ENCODE data around the gene STARD5. TPM values are rescaled to one million over a fixed set of nuclear protein-coding genes. Genes with fewer than 3 reads are reported as not detected.
A peak's percentile ranks its signal among the peaks of the same experiment; 100 is the strongest.

The STARD5 gene
- total RNA-seq, 5 donors from 2014 or later (not counting 1 experiment from before 2014, with no cell fraction given): 5.8 to 8.5 (median 7.3) TPM

GRCh38 chr15:81280696-81281455, 43.1 kb downstream of the STARD5 start:
- Histone ChIP-seq H3K27ac (ENCODE audit: low read length) (no peak overlapping the region), H3K4me3 (ENCODE audit: control insufficient read depth in 1 of 2, extremely low read depth in 1 of 2, low read length in 1 of 2) (peak overlapping the region in 1 of 2 donors; percentile 3), H3K27me3 (replicated peaks in 1 of 2; ENCODE audit: control insufficient read depth in 2 of 2, extremely low read depth in 1 of 2, insufficient read depth in 2 of 2, low read length in 1 of 2) (no peaks in the 10 kb centered on the region), H3K4me1 (ENCODE audit: control insufficient read depth in 1 of 2, extremely low read depth in 1 of 2, insufficient read depth in 2 of 2, low read length in 2 of 2) (peaks cover 43 to 61% of the 10 kb centered on the region in 2 experiments), H3K36me3 (ENCODE audit: control insufficient read depth in 2 of 2, extremely low read depth in 1 of 2, insufficient read depth in 1 of 2, low read length in 1 of 2) (no peaks in the 10 kb centered on the region), H3K9me3 (no peaks in the 10 kb centered on the region)
- H3K27ac Mint-ChIP-seq: peak overlapping the region; percentile 55 to 83
- H3K4me1 Mint-ChIP-seq: peaks cover 75 to 77% (median 76%) of the 10 kb centered on the region in 3 donors
- DNase-seq (no peak), ATAC-seq (replicated peaks in 1 of 4) (peak in 1 of 4 experiments; percentile 22)
- H3K4me3 Mint-ChIP-seq: peak overlapping the region in 1 of 3 donors; percentile 57
- POLR2A ChIA-PET: interaction anchor here in 1 of 2 donors (1.1 kb wide), 1 partner anchor 12 kb away, joined by 4 read pairs; no protein-coding TSS in a partner anchor
- H3K36me3 Mint-ChIP-seq: peaks cover 6% of the 10 kb centered on the region
- H3K9me3 Mint-ChIP-seq: peaks cover 3 to 7% (median 7%) of the 10 kb centered on the region in 3 donors
- CTCF ChIA-PET: interaction anchor here (1.0 to 2.5 kb wide), 4 partner anchors 10 to 119 kb away, joined by 3 to 16 read pairs (median 6); no protein-coding TSS in a partner anchor
- no peaks in the 10 kb centered on the region for H3K27me3 Mint-ChIP-seq
- WGBS (ENCODE audit: insufficient coverage): 70% methylated on average over 6 of the region's 8 CpGs

GRCh38 chr15:81279621-81280485, 44.1 kb downstream of the STARD5 start:
- POLR2A ChIA-PET: interaction anchor here in 1 of 2 donors (0.5 to 1.1 kb wide), 3 partner anchors 13 to 24 kb away, joined by 3 to 4 read pairs (median 3); no protein-coding TSS in a partner anchor

GRCh38 chr15:81278306-81279029, 45.5 kb downstream of the STARD5 start:
- Histone ChIP-seq H3K36me3 (ENCODE audit: control insufficient read depth in 2 of 2, extremely low read depth in 1 of 2, insufficient read depth in 1 of 2, low read length in 1 of 2) (no peaks in the 10 kb centered on the region), H3K9me3 (no peaks in the 10 kb centered on the region), H3K4me3 (ENCODE audit: control insufficient read depth in 1 of 2, extremely low read depth in 1 of 2, low read length in 1 of 2) (no peak overlapping the region), H3K4me1 (ENCODE audit: control insufficient read depth in 1 of 2, extremely low read depth in 1 of 2, insufficient read depth in 2 of 2, low read length in 2 of 2) (peaks cover 31 to 47% of the 10 kb centered on the region in 2 experiments), H3K27ac (ENCODE audit: low read length) (no peak overlapping the region), H3K27me3 (replicated peaks in 1 of 2; ENCODE audit: control insufficient read depth in 2 of 2, extremely low read depth in 1 of 2, insufficient read depth in 2 of 2, low read length in 1 of 2) (no peaks in the 10 kb centered on the region)
- H3K36me3 Mint-ChIP-seq: peaks cover 6% of the 10 kb centered on the region
- H3K9me3 Mint-ChIP-seq: peaks cover 3 to 7% (median 7%) of the 10 kb centered on the region in 3 donors
- H3K27ac Mint-ChIP-seq: peak overlapping the region; percentile 33 to 50
- 77% methylated on average over 2 of the region's 6 CpGs for WGBS (ENCODE audit: insufficient coverage)
- ChIA-PET POLR2A (interaction anchor here in 1 of 2 donors (1.1 kb wide), 1 partner anchor 43 kb away, joined by 3 read pairs; no protein-coding TSS in a partner anchor), CTCF (interaction anchor here (0.6 to 2.5 kb wide), 5 partner anchors 12 to 121 kb away, joined by 3 to 16 read pairs (median 5); no protein-coding TSS in a partner anchor)
- peaks cover 71 to 72% (median 72%) of the 10 kb centered on the region in 3 donors for H3K4me1 Mint-ChIP-seq
- ATAC-seq (replicated peaks in 1 of 4) (no peak), DNase-seq (no peak)
- no peaks in the 10 kb centered on the region for H3K27me3 Mint-ChIP-seq
- H3K4me3 Mint-ChIP-seq: no peak overlapping the region

More at GRCh38 chr15:81279621-81280485, 44.1 kb downstream of the STARD5 start:
- H3K27ac Mint-ChIP-seq: peak overlapping the region; percentile 55 to 83
- Histone ChIP-seq H3K27me3 (replicated peaks in 1 of 2; ENCODE audit: control insufficient read depth in 2 of 2, extremely low read depth in 1 of 2, insufficient read depth in 2 of 2, low read length in 1 of 2) (no peaks in the 10 kb centered on the region), H3K36me3 (ENCODE audit: control insufficient read depth in 2 of 2, extremely low read depth in 1 of 2, insufficient read depth in 1 of 2, low read length in 1 of 2) (no peaks in the 10 kb centered on the region), H3K9me3 (no peaks in the 10 kb centered on the region), H3K27ac (ENCODE audit: low read length) (no peak overlapping the region), H3K4me3 (ENCODE audit: control insufficient read depth in 1 of 2, extremely low read depth in 1 of 2, low read length in 1 of 2) (no peak overlapping the region), H3K4me1 (ENCODE audit: control insufficient read depth in 1 of 2, extremely low read depth in 1 of 2, insufficient read depth in 2 of 2, low read length in 2 of 2) (peaks cover 40 to 56% of the 10 kb centered on the region in 2 experiments)
- peaks cover 75 to 76% (median 76%) of the 10 kb centered on the region in 3 donors for H3K4me1 Mint-ChIP-seq
- no peaks in the 10 kb centered on the region for H3K27me3 Mint-ChIP-seq
- H3K36me3 Mint-ChIP-seq: peaks cover 6% of the 10 kb centered on the region
- peak overlapping the region in 1 of 3 donors; percentile 57 for H3K4me3 Mint-ChIP-seq
- DNase-seq (no peak), ATAC-seq (replicated peaks in 1 of 4) (no peak)
- WGBS (ENCODE audit: insufficient coverage): 80% methylated on average over 4 of the region's 12 CpGs
- CTCF ChIA-PET: interaction anchor here (1.0 to 2.5 kb wide), 3 partner anchors 14 to 120 kb away, joined by 3 to 16 read pairs (median 5); no protein-coding TSS in a partner anchor
- H3K9me3 Mint-ChIP-seq: peaks cover 3 to 7% (median 7%) of the 10 kb centered on the region in 3 donors

- Mint-ChIP-seq H3K9me3 (peaks cover 3 to 7% (median 7%) of the 10 kb centered on the region in 3 donors), H3K4me1 (peaks cover 70 to 72% (median 71%) of the 10 kb centered on the region in 3 donors), H3K27ac (peak overlapping the region in 1 of 2 donors; percentile 33), H3K36me3 (peaks cover 6% of the 10 kb centered on the region), H3K27me3 (no peaks in the 10 kb centered on the region), H3K4me3 (no peak overlapping the region)
- WGBS (ENCODE audit: insufficient coverage): no CpG with 5 or more reads among the region's 2 CpGs
- Histone ChIP-seq H3K27me3 (replicated peaks in 1 of 2; ENCODE audit: control insufficient read depth in 2 of 2, extremely low read depth in 1 of 2, insufficient read depth in 2 of 2, low read length in 1 of 2) (no peaks in the 10 kb centered on the region), H3K27ac (ENCODE audit: low read length) (no peak overlapping the region), H3K4me1 (ENCODE audit: control insufficient read depth in 1 of 2, extremely low read depth in 1 of 2, insufficient read depth in 2 of 2, low read length in 2 of 2) (peaks cover 31 to 44% of the 10 kb centered on the region in 2 experiments), H3K4me3 (ENCODE audit: control insufficient read depth in 1 of 2, extremely low read depth in 1 of 2, low read length in 1 of 2) (no peak overlapping the region), H3K9me3 (no peaks in the 10 kb centered on the region), H3K36me3 (ENCODE audit: control insufficient read depth in 2 of 2, extremely low read depth in 1 of 2, insufficient read depth in 1 of 2, low read length in 1 of 2) (no peaks in the 10 kb centered on the region)
- no peak for ATAC-seq (replicated peaks in 1 of 4)
- no peak for DNase-seq
- POLR2A ChIA-PET: interaction anchor here in 1 of 2 donors (0.6 to 1.1 kb wide), 2 partner anchors 43 to 58 kb away, joined by 3 to 6 read pairs; no protein-coding TSS in a partner anchor
- CTCF ChIA-PET: interaction anchor here in 1 of 2 donors (1.0 kb wide), 1 partner anchor 12 kb away, joined by 3 read pairs; no protein-coding TSS in a partner anchor
These were observed 46.1 kb downstream of the STARD5 start for GRCh38 chr15:81277851-81278250.

GRCh38 chr15:81276967-81277366, 47.0 kb downstream of the STARD5 start:
- H3K4me1 Mint-ChIP-seq: peaks cover 62 to 67% (median 65%) of the 10 kb centered on the region in 3 donors
- no peaks in the 10 kb centered on the region for H3K36me3 ChIP-seq (ENCODE audit: control insufficient read depth in 2 of 2, extremely low read depth in 1 of 2, insufficient read depth in 1 of 2, low read length in 1 of 2)
- ATAC-seq (replicated peaks in 1 of 4) (no peak), DNase-seq (no peak)
- H3K4me3 ChIP-seq (ENCODE audit: control insufficient read depth in 1 of 2, extremely low read depth in 1 of 2, low read length in 1 of 2): no peak overlapping the region
- H3K27me3 Mint-ChIP-seq: no peaks in the 10 kb centered on the region
- no peak overlapping the region for H3K27ac ChIP-seq (ENCODE audit: low read length)
- H3K27ac Mint-ChIP-seq: no peak overlapping the region
- CTCF ChIA-PET: interaction anchor here (0.6 to 1.0 kb wide), 3 partner anchors 11 to 122 kb away, joined by 3 read pairs; no protein-coding TSS in a partner anchor
- POLR2A ChIA-PET: no interaction called here
- no peaks in the 10 kb centered on the region for H3K9me3 ChIP-seq
- H3K4me1 ChIP-seq (ENCODE audit: control insufficient read depth in 1 of 2, extremely low read depth in 1 of 2, insufficient read depth in 2 of 2, low read length in 2 of 2): peaks cover 31 to 36% of the 10 kb centered on the region in 2 experiments
- peaks cover 6% of the 10 kb centered on the region for H3K36me3 Mint-ChIP-seq
- WGBS (ENCODE audit: insufficient coverage): no CpG with 5 or more reads among the region's 2 CpGs
- H3K4me3 Mint-ChIP-seq: no peak overlapping the region
- no peaks in the 10 kb centered on the region for H3K27me3 ChIP-seq (replicated peaks in 1 of 2; ENCODE audit: control insufficient read depth in 2 of 2, extremely low read depth in 1 of 2, insufficient read depth in 2 of 2, low read length in 1 of 2)
- peaks cover 3 to 7% (median 7%) of the 10 kb centered on the region in 3 donors for H3K9me3 Mint-ChIP-seq

Data from T-cell (primary cell).